Tibial nerve (tissue), 4 donors: Measurements from ENCODE around the gene GTPBP4. TPM values are rescaled to one million over a fixed set of nuclear protein-coding genes. Genes with fewer than 3 reads are reported as not detected.
"Not testable (repeated sequence)": the region's sequence is repeated elsewhere in the genome, so short reads cannot be mapped to it uniquely, and the experiment has no call there.

Source experiments
- DNase-seq, 2 donors: peaks; one replicate each; pipeline ENCODE4 v3.0.0-alpha.2; 2019; ENCODE audit warnings: low spot score in 2 of 2
- H3K27ac ChIP-seq, 4 donors: fragments of 200-600 bp; sonication (generic) in 3 of 4; one replicate each; pipeline ENCODE4 v1.5.1; 2017 to 2019; ENCODE audit warnings: mild to moderate bottlenecking in 1 of 4
- H3K27me3 ChIP-seq, 2 donors: fragments of 200-600 bp; sonication (generic) in 1 of 2; one replicate each; pipeline versions ENCODE4 v1.5.1 to v1.6.0; 2017 to 2019
- H3K36me3 ChIP-seq, 3 donors: fragments of 200-600 bp; sonication (generic); one replicate each; pipeline ENCODE4 v1.5.1; 2018 to 2019
- H3K4me1 ChIP-seq, 4 donors: fragments of 200-600 bp; sonication (generic) in 3 of 4; one replicate each; pipeline ENCODE4 v1.5.1; 2017 to 2019
- H3K4me3 ChIP-seq, 4 donors: fragments of 200-600 bp; sonication (generic) in 3 of 4; one replicate each; pipeline ENCODE4 v1.5.1; 2017 to 2019; ENCODE audit warnings: mild to moderate bottlenecking in 1 of 4, moderate library complexity in 1 of 4
- H3K9me3 ChIP-seq, 4 donors: fragments of 200-600 bp; sonication (generic) in 3 of 4; one replicate each; pipeline ENCODE4 v1.5.1; 2017 to 2019
- EP300 ChIP-seq, 2 donors: sonication (generic); formaldehyde crosslinking; IDR thresholded peaks; one replicate each; pipeline ENCODE4 v1.6.1; 2017; ENCODE audit warnings: antibody characterized with exemption in 2 of 2, mild to moderate bottlenecking in 1 of 2
- POLR2A ChIP-seq, 2 donors: fragments of 450-650 bp; IDR thresholded peaks; one replicate each; pipeline ENCODE4 v1.6.1; 2017; ENCODE audit warnings: antibody characterized with exemption in 2 of 2, mild to moderate bottlenecking in 2 of 2, moderate library complexity in 2 of 2
- WGBS, 2 donors: methylation state at CpG; one replicate each; pipeline ENCODE4 v1.1.5; 2018; 5-methylcytosine and 5-hydroxymethylcytosine counted together
- total RNA-seq, 4 donors: library from RNA; depleted of rRNA; stranded (reverse); fragments of >200 nt; gene quantifications; one replicate each; pipeline ENCODE4 v1.1.0, GENCODE V29; 2016
- TF ChIP-seq, protein P1 (sequence below), 5 experiments: fragments of 200-600 bp in 3 of 5; fragments of 450-650 bp in 2 of 5; sonication (generic) in 3 of 5; IDR thresholded peaks; one replicate each; pipeline ENCODE4 v1.5.1; 2016 to 2019; ENCODE audit warnings: antibody characterized with exemption in 5 of 5, mild to moderate bottlenecking in 3 of 5, moderate library complexity in 2 of 5

Gene GTPBP4
- total RNA-seq, 4 donors from 2014 or later = 19.0 to 45.0 (median 33.9) TPM

DNA sequence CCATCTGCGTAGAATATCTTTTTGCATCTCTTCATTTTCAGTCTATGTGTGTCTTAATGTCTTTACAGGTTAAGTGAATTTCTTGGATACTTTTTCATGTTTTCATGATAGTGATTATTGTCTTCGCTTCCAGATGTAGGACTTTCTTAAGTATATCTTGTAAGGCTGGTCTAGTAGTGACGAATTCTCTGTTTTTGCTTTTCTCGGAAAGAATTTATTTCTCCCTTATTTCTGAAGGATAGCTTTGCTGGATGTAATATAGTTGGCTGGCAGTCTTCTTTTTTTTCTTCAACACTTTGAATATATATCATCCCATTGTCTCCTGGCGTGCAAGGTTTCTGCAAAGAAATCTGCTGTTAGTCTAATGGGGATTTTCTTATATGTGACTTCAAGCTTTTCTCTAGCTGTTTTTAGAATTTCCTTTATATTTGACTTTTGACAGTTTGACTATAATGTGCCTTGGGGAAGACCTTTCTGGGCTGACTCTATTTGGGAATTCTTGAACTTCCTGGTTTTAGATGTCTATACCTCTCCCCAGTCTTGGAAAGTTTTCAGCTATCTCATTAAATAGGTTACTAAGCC lies 14.3 kb downstream of the GTPBP4 start:
- H3K27me3 ChIP-seq = no peaks in the 10 kb centered on the region
- no peak overlapping the region for H3K4me3 ChIP-seq
- H3K4me1 ChIP-seq = no peaks in the 10 kb centered on the region
- no peak for DNase-seq
- WGBS, 2 donors = 97% methylated on average over 5 of the region's 5 CpGs
- TF ChIP-seq EP300 (IDR thresholded peaks at IDR 0.05) = no peak
- no peak for TF ChIP-seq POLR2A (IDR thresholded peaks at IDR 0.05)
- TF ChIP-seq, protein P1, sequence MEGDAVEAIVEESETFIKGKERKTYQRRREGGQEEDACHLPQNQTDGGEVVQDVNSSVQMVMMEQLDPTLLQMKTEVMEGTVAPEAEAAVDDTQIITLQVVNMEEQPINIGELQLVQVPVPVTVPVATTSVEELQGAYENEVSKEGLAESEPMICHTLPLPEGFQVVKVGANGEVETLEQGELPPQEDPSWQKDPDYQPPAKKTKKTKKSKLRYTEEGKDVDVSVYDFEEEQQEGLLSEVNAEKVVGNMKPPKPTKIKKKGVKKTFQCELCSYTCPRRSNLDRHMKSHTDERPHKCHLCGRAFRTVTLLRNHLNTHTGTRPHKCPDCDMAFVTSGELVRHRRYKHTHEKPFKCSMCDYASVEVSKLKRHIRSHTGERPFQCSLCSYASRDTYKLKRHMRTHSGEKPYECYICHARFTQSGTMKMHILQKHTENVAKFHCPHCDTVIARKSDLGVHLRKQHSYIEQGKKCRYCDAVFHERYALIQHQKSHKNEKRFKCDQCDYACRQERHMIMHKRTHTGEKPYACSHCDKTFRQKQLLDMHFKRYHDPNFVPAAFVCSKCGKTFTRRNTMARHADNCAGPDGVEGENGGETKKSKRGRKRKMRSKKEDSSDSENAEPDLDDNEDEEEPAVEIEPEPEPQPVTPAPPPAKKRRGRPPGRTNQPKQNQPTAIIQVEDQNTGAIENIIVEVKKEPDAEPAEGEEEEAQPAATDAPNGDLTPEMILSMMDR (IDR thresholded peaks at IDR 0.05) = no peak
- no peak overlapping the region for H3K27ac ChIP-seq
- H3K36me3 ChIP-seq = peaks cover 8 to 100% (median 69%) of the 10 kb centered on the region in 3 donors
- peaks cover 0 to 28% (median 9%) of the 10 kb centered on the region in 4 donors for H3K9me3 ChIP-seq

DNA sequence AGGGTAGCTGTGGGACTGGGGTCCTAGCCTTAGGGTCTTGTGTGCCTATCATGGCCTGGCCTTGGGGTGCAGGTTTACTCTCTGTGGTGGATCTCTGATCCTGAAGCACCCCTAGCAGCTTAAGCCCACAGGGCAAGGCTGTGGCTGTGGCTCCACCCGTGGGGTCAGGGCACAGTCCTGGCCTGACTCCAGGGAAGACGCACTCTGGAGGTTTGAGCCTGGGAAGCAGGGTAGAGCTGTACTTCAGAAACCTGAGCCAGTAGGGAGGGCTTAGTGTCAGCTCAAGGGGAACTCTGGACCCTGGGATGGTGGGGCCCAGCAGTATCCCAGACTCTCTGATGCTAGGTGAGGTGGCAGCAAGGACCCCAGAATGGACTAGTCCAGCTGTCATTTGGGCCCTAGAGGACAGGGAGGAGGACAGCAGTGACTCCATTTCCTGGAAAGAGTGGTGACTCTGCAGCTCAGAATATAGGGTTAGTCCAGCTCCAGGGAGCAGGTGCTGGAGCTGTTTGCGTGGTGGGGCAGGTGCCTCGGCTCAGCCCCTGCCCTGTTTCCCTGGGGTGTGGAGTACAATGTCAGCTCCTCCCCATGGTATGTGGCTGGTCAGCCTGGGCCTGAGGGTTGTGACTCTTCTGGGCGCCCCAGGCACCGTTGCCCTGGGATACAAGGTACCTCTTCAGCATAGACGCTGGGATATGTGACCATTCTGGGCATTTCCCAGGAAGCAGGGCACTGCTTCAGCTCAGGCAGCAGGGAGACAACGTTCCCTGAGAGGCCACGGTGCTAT lies 15.8 kb downstream of the GTPBP4 start:
- Histone ChIP-seq H3K27me3 (no peaks in the 10 kb centered on the region), H3K27ac (no peak overlapping the region), H3K4me3 (no peak overlapping the region), H3K9me3 (peaks cover 0 to 28% (median 9%) of the 10 kb centered on the region in 4 donors), H3K4me1 (no peaks in the 10 kb centered on the region), H3K36me3 (peaks cover 8 to 100% (median 67%) of the 10 kb centered on the region in 3 donors)
- 91 to 95% methylated on average over 8 to 9 of the region's 9 CpGs for whole genome bisulfite sequencing, 2 donors
- DNase-seq = no peak
- no peak for TF ChIP-seq EP300 (IDR thresholded peaks at IDR 0.05)
- no peak for TF ChIP-seq POLR2A (IDR thresholded peaks at IDR 0.05)
- TF ChIP-seq, protein P1 (IDR thresholded peaks at IDR 0.05) = no peak

DNA sequence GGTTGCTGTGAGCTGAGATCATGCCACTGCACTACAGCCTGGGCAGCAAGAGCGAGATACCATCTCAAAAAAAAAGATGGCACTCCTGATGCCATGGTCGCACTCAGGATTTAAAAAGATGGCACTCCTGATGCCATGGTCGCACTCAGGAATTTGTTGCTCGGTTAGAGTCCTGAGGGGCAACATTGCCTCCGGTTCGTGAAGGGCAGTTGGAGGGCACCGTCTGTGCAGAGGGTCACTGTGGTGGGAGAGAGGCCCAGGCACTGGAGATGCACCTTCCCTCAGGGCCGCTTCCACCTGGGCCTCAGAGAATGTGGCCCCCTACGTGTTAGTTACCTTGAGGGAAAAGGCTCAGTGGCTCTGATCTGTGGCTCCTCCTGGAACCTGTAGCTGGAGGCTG lies 18.3 kb downstream of the GTPBP4 start:
- Histone ChIP-seq H3K4me1 (no peaks in the 10 kb centered on the region), H3K9me3 (peaks cover 0 to 25% (median 9%) of the 10 kb centered on the region in 4 donors), H3K27ac (no peak overlapping the region), H3K36me3 (peaks cover 15 to 98% (median 60%) of the 10 kb centered on the region in 3 donors), H3K4me3 (no peak overlapping the region), H3K27me3 (no peaks in the 10 kb centered on the region)
- WGBS, 2 donors = 96% methylated on average over 9 of the region's 9 CpGs
- TF ChIP-seq POLR2A (IDR thresholded peaks at IDR 0.05) (no peak), EP300 (IDR thresholded peaks at IDR 0.05) (no peak)
- TF ChIP-seq, protein P1 (IDR thresholded peaks at IDR 0.05) = no peak
- no peak for DNase-seq

DNA sequence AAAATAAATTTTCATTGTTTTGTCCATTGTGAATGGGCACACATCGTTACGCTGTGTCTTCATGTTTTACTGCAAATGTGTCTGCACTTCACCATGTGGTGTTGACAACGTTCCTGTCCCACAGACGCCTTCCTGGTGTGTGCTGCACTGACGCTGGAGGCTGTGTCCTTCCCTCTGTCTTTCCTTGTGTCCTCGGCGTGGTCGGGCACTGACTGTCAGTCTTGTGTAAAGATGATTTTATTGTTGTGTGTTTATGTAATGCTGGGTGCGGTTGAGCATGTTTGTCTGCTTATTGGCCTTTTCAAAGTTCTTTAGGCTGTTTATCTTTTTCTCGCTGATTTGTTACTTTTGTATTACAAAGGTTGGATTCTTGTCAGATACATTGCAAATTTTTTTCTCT lies 19.3 kb downstream of the GTPBP4 start:
- Histone ChIP-seq H3K27ac (no peak overlapping the region), H3K9me3 (peaks cover 0 to 15% (median 5%) of the 10 kb centered on the region in 4 donors), H3K4me3 (no peak overlapping the region), H3K4me1 (no peaks in the 10 kb centered on the region), H3K36me3 (peaks cover 18 to 98% (median 61%) of the 10 kb centered on the region in 3 donors), H3K27me3 (no peaks in the 10 kb centered on the region)
- WGBS, 2 donors = 90 to 92% methylated on average over 10 of the region's 10 CpGs
- DNase-seq = no peak
- TF ChIP-seq, protein P1 (IDR thresholded peaks at IDR 0.05) = no peak
- no peak for TF ChIP-seq POLR2A (IDR thresholded peaks at IDR 0.05)
- TF ChIP-seq EP300 (IDR thresholded peaks at IDR 0.05) = no peak

DNA sequence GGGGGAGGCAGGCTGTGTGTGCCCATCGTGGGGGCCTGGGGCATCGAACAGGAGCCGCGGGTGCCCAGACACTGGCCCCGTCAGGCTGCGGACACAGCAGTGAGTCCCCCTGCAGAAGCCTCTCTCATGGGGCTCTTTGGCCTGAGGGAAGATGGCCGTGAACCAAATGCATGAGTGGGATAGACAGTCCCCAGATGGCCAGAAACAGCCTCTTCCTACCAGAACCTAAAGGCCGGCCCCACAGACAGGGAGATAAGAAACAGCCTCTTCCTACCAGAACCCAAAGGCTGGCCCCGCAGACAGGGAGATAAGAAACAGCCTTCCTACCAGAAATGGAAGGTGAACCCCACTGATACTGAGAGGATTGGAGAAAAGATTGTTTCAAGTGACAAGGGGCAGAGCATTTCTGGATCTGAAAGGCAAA lies 20.8 kb downstream of the GTPBP4 start:
- H3K4me1 ChIP-seq = no peaks in the 10 kb centered on the region
- TF ChIP-seq EP300 (IDR thresholded peaks at IDR 0.05) (no peak), POLR2A (IDR thresholded peaks at IDR 0.05) (no peak)
- TF ChIP-seq, protein P1 (IDR thresholded peaks at IDR 0.05) = no peak
- no peak for DNase-seq
- 92 to 95% methylated on average over 9 of the region's 9 CpGs for WGBS, 2 donors
- no peaks in the 10 kb centered on the region for H3K27me3 ChIP-seq
- no peaks in the 10 kb centered on the region for H3K9me3 ChIP-seq
- H3K4me3 ChIP-seq = no peak overlapping the region
- H3K36me3 ChIP-seq = peaks cover 18 to 98% (median 55%) of the 10 kb centered on the region in 3 donors
- H3K27ac ChIP-seq = no peak overlapping the region

DNA sequence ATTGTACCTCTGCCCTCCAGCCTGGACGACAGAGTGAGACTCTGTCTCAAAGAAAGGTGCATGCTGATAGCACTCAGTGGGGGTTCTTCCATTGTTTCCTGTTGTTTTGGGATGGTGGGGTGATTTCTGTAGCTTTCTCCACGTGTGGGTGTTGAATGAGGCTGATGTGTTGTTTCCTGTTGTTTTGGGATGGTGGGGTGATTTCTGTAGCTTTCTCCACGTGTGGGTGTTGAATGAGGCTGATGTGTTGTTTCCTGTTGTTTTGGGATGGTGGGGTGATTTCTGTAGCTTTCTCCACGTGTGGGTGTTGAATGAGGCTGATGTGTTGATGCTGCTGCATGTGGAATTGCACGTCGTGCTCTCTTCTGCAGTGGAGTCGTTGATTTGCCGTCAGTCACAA lies 21.7 kb downstream of the GTPBP4 start:
- H3K27ac ChIP-seq, DNase-seq, H3K4me3 ChIP-seq, H3K9me3 ChIP-seq, H3K27me3 ChIP-seq, H3K4me1 ChIP-seq: not testable (repeated sequence)
- peaks cover 17 to 98% (median 53%) of the 10 kb centered on the region in 3 donors for H3K36me3 ChIP-seq
- 65 to 77% methylated on average over 7 to 8 of the region's 8 CpGs for WGBS, 2 donors
